Coronary artery (tissue), 2 donors: Measurements from ENCODE around the gene DGKA.

Source experiments
- DNase-seq: peaks from one replicate; pipeline ENCODE4 v3.0.0-alpha.2; 2017; ENCODE audit warnings: low spot score
- H3K27ac ChIP-seq, 2 donors: fragments of 200-600 bp; sonication (generic); one replicate each; pipeline ENCODE4 v1.5.1; 2016 to 2019
- H3K4me3 ChIP-seq: fragments of 200-600 bp; sonication (generic); 2 replicates; pipeline ENCODE4 v1.5.1; 2016; ENCODE audit warnings: mild to moderate bottlenecking, moderate library complexity
- TF ChIP-seq, protein P1 (sequence below): fragments of 200-600 bp; sonication (generic); IDR thresholded peaks from one replicate; pipeline ENCODE4 v1.5.1; 2019; ENCODE audit warnings: antibody characterized with exemption

The DGKA gene

DNA sequence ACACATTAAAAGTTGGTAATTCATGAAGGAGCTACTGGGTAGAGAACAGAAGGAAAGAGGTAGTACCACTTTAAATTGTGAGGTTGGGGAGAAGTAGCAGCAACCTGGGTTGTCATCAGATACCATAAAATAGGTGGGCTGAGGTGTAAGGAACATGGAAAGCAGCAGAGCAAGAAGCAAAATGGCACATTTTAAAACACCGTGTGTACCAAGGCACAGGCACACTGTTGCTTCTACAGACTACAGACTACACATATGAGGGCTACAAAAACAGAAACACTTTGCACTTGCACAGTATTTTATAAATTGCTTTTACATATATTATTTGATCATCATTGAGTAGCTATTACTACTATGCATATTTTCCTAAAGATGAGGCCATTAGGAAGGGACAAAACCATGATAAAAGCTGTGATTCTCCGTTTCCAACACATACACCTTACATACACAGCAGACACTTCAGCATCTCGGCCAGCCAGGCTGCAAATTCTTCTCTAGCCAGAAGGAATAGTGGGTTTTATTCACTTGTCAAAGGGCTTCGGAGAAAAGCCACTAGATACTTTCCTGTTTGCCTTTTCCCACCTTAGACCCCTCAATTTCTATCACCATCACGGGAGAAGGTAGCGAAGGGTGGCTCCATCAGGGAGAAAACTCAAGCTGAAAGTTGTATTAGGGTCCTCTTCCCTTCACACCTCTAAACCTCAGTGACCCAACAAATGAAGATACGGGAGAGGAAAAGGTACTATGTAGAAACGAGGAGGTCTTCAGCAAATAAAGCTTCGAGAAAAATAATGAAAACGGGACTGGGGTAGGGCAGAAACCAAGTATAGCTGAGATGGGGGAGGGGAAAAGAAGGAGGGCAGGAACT, 4.9 kb upstream of the DGKA start:
- Histone ChIP-seq H3K27ac (peak overlapping the region; percentile 78 to 98), H3K4me3 (peak overlapping the region; percentile 92)
- no peak for DNase-seq
- TF ChIP-seq, protein P1, sequence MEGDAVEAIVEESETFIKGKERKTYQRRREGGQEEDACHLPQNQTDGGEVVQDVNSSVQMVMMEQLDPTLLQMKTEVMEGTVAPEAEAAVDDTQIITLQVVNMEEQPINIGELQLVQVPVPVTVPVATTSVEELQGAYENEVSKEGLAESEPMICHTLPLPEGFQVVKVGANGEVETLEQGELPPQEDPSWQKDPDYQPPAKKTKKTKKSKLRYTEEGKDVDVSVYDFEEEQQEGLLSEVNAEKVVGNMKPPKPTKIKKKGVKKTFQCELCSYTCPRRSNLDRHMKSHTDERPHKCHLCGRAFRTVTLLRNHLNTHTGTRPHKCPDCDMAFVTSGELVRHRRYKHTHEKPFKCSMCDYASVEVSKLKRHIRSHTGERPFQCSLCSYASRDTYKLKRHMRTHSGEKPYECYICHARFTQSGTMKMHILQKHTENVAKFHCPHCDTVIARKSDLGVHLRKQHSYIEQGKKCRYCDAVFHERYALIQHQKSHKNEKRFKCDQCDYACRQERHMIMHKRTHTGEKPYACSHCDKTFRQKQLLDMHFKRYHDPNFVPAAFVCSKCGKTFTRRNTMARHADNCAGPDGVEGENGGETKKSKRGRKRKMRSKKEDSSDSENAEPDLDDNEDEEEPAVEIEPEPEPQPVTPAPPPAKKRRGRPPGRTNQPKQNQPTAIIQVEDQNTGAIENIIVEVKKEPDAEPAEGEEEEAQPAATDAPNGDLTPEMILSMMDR, result no peak

- peak overlapping the region; percentile 78 to 98 for H3K27ac ChIP-seq
- TF ChIP-seq, protein P1, result peak; percentile 59
- peak; percentile 94 for DNase-seq
- H3K4me3 ChIP-seq, result peak overlapping the region; percentile 92
These were observed 4.0 kb upstream of the DGKA start for GRCh38 chr12:55926738-55927587.

DNA sequence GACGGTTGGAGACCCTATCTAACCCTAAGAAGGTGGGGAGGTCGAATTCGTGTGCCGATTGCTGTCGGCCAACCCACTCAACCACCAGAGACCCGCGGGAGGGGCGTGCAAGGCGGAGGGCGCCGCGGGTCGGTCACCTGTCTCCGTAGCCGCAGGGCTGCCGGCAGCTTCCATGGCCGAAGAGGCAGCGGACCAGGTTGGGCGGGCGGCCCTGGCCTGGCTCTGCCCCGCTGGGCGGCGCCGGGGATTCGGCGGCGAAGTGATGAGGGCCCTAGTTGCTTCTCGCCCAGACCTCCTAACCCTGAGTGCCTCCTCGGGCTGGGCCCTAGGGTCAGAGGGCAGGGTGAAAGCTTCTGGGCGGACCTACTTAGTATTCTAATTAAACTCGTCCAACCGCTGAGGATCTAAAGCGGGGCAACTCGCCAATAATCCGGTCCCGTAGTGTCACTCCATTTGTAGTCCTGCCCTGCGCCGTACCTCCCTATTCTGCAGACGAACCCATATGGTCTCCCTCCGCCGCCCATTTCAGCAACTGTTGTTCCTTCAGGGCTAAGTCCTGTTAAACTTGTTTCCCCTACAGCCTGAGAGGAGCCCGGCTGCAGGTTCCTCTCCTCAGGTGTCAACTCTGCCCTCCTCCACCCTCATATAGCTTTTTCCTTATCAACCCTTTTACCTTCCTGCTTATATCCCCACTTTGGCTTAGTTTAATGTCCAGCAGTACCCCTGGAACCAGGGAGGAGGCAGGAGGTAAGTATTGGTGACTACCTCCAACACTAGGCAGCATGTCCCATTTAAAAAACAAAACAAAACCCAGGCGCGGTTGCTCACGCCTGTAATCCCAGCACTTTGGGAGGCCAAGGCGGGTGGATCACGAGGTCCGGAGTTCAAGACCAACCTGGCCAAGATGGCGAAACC, 3.1 kb upstream of the DGKA start, which contains the start of gene PYM1:
Gene PYM1 (minus strand): TSS at position 307 of the 915 bp plus-strand sequence. CDS start 133 bp downstream, at position 174.
- Histone ChIP-seq H3K27ac (peak within 1 kb of the TSS; percentile 78 to 98), H3K4me3 (peak within 1 kb of the TSS; percentile 92)
- TF ChIP-seq, protein P1, result no peak
- peak; percentile 87 for DNase-seq

DNA sequence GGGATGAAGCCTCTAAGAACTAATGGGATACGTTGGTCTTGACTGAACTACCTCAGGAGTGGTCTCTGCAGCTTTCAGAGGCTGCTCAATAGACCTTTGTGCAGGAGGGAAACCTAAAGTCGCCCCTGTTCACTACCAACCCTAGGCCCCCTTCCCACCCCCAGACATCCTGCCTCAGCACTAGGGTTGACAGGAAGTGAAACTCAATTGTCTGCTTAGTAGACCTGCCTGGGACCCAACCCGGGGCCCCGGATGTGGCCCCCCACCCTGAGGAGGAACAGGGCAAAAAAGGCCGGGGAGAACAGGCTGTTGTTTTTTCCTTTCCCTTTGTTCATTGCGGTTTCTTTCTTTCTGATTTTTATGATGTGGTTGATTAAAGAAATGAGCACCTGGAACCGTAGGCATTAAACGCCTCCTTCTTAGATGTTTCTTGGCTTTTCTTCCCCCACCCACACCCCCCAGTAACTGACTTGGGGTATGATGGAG, 1.6 kb upstream of the DGKA start:
- DNase-seq, result no peak
- TF ChIP-seq, protein P1, result no peak
- no peak overlapping the region for H3K4me3 ChIP-seq
- H3K27ac ChIP-seq, result peak overlapping the region in 1 of 2 donors; percentile 98

GRCh38 chr12:55931317-55931779, 386 bp downstream of the DGKA start:
- Histone ChIP-seq H3K27ac (peak overlapping the region; percentile 81 to 87), H3K4me3 (peak overlapping the region; percentile 87)
- TF ChIP-seq, protein P1, result no peak
- peak; percentile 78 for DNase-seq
